ENCODE data around the gene CALD1.

CALD1 gene

GRCh38 chr7:134792968-134793367 is 13.5 kb downstream of the CALD1 start:
- no peak overlapping the region for H3K4me3 ChIP-seq (replicated peaks; ENCODE audit: low read depth, low read length)
- peak; percentile 73 for DNase-seq (ENCODE audit: low read depth)
- TF ChIP-seq CTCF (IDR thresholded peaks at IDR 0.05; ENCODE audit: low read length, missing control alignments) = no peak

GRCh38 chr7:134795231-134795630 is 15.8 kb downstream of the CALD1 start:
- TF ChIP-seq CTCF (IDR thresholded peaks at IDR 0.05; ENCODE audit: low read length, missing control alignments) = no peak
- no peak for DNase-seq (ENCODE audit: low read depth)
- H3K4me3 ChIP-seq (replicated peaks; ENCODE audit: low read depth, low read length) = no peak overlapping the region

- no peak for TF ChIP-seq CTCF (IDR thresholded peaks at IDR 0.05; ENCODE audit: low read length, missing control alignments)
- no peak overlapping the region for H3K4me3 ChIP-seq (replicated peaks; ENCODE audit: low read depth, low read length)
- no peak for DNase-seq (ENCODE audit: low read depth)
These were observed 18.7 kb downstream of the CALD1 start for GRCh38 chr7:134798155-134798554.

GRCh38 chr7:134799377-134799776 is 19.9 kb downstream of the CALD1 start:
- H3K4me3 ChIP-seq (replicated peaks; ENCODE audit: low read depth, low read length) = no peak overlapping the region
- no peak for TF ChIP-seq CTCF (IDR thresholded peaks at IDR 0.05; ENCODE audit: low read length, missing control alignments)
- no peak for DNase-seq (ENCODE audit: low read depth)

GRCh38 chr7:134802762-134803161 is 23.3 kb downstream of the CALD1 start:
- DNase-seq (ENCODE audit: low read depth) = no peak
- no peak for TF ChIP-seq CTCF (IDR thresholded peaks at IDR 0.05; ENCODE audit: low read length, missing control alignments)
- H3K4me3 ChIP-seq (replicated peaks; ENCODE audit: low read depth, low read length) = no peak overlapping the region

GRCh38 chr7:134804351-134804750 is 24.9 kb downstream of the CALD1 start:
- TF ChIP-seq CTCF (IDR thresholded peaks at IDR 0.05; ENCODE audit: low read length, missing control alignments) = no peak
- no peak overlapping the region for H3K4me3 ChIP-seq (replicated peaks; ENCODE audit: low read depth, low read length)
- peak; percentile 82 for DNase-seq (ENCODE audit: low read depth)

GRCh38 chr7:134804854-134805253 is 25.4 kb downstream of the CALD1 start:
- no peak overlapping the region for H3K4me3 ChIP-seq (replicated peaks; ENCODE audit: low read depth, low read length)
- no peak for TF ChIP-seq CTCF (IDR thresholded peaks at IDR 0.05; ENCODE audit: low read length, missing control alignments)
- no peak for DNase-seq (ENCODE audit: low read depth)
